ENCODE results near the gene ARID1A.

DNA sequence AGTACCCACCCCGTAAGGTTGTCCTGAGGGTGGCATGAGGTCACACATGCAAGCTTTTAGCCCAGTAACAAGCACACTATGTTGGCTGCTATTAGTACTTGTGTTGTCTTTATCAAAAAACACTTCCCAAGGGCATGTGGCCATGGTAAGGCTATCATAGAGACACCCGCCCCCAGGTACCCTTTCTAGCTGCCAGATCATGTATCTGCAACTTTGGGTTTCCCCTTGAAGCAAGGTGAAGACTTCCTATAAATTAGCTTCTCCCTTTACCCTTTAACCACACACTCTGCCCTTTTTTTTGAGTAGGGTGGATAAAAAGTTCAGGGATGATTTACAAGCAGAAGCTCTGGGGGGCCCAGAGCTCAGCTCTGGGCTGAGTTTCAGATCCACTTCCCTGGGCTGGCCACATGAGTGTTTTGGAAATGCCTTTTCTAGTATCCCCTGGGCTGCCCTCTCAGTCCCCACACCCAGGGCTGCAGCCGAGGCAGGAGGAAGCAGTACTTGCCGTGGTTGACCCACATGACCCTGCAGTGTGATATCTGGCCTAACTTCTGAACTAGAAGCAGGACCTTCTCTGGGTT is 132.7 kb downstream of the ARID1A start:
- TF ChIP-seq, protein P1, sequence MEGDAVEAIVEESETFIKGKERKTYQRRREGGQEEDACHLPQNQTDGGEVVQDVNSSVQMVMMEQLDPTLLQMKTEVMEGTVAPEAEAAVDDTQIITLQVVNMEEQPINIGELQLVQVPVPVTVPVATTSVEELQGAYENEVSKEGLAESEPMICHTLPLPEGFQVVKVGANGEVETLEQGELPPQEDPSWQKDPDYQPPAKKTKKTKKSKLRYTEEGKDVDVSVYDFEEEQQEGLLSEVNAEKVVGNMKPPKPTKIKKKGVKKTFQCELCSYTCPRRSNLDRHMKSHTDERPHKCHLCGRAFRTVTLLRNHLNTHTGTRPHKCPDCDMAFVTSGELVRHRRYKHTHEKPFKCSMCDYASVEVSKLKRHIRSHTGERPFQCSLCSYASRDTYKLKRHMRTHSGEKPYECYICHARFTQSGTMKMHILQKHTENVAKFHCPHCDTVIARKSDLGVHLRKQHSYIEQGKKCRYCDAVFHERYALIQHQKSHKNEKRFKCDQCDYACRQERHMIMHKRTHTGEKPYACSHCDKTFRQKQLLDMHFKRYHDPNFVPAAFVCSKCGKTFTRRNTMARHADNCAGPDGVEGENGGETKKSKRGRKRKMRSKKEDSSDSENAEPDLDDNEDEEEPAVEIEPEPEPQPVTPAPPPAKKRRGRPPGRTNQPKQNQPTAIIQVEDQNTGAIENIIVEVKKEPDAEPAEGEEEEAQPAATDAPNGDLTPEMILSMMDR (IDR thresholded peaks at IDR 0.05), result no peak
- TF ChIP-seq POLR2A (IDR thresholded peaks at IDR 0.05), result no peak

All from thyroid gland (tissue), 4 donors.